ENCODE measurements around the gene CD68. TPM values are rescaled to one million over a fixed set of nuclear protein-coding genes. Genes with fewer than 3 reads are reported as not detected.

The CD68 gene
- total and polyA plus RNA-seq, 9 donors = 15.7 to 56.6 (median 36.9) TPM

- Histone ChIP-seq H3K4me1 (ENCODE audit: control insufficient read depth, insufficient read depth, low read length) (peaks cover 19% of the 10 kb centered on the region), H3K4me3 (ENCODE audit: low read length) (peak overlapping the region; percentile 72), H3K27me3 (ENCODE audit: control insufficient read depth, insufficient read depth, low read length) (no peaks in the 10 kb centered on the region), H3K27ac (ENCODE audit: low read length) (peak overlapping the region; percentile 79), H3K9me3 (replicated peaks; ENCODE audit: control insufficient read depth, low read depth, low read length) (no peaks in the 10 kb centered on the region), H3K36me3 (ENCODE audit: control insufficient read depth, insufficient read depth, low read length) (peaks cover 6% of the 10 kb centered on the region)
- 38% methylated on average over 20 of the region's 20 CpGs for WGBS (ENCODE audit: insufficient coverage)
- no peak for DNase-seq
Measured at GRCh38 chr17:7549401-7550055, 29.9 kb upstream of the CD68 start.

GRCh38 chr17:7550344-7550743 is 29.1 kb upstream of the CD68 start:
- H3K9me3 ChIP-seq (replicated peaks; ENCODE audit: control insufficient read depth, low read depth, low read length) = no peaks in the 10 kb centered on the region
- H3K4me3 ChIP-seq (ENCODE audit: low read length) = no peak overlapping the region
- H3K36me3 ChIP-seq (ENCODE audit: control insufficient read depth, insufficient read depth, low read length) = peaks cover 6% of the 10 kb centered on the region
- H3K27me3 ChIP-seq (ENCODE audit: control insufficient read depth, insufficient read depth, low read length) = no peaks in the 10 kb centered on the region
- H3K27ac ChIP-seq (ENCODE audit: low read length) = peak overlapping the region; percentile 29
- H3K4me1 ChIP-seq (ENCODE audit: control insufficient read depth, insufficient read depth, low read length) = peaks cover 19% of the 10 kb centered on the region
- 65% methylated on average over 4 of the region's 6 CpGs for WGBS (ENCODE audit: insufficient coverage)
- no peak for DNase-seq

- no peak overlapping the region for H3K27ac ChIP-seq (ENCODE audit: low read length)
- WGBS (ENCODE audit: insufficient coverage) = 75% methylated on average over 1 of the region's 4 CpGs
- H3K36me3 ChIP-seq (ENCODE audit: control insufficient read depth, insufficient read depth, low read length) = peaks cover 6% of the 10 kb centered on the region
- H3K9me3 ChIP-seq (replicated peaks; ENCODE audit: control insufficient read depth, low read depth, low read length) = no peaks in the 10 kb centered on the region
- peaks cover 19% of the 10 kb centered on the region for H3K4me1 ChIP-seq (ENCODE audit: control insufficient read depth, insufficient read depth, low read length)
- no peak overlapping the region for H3K4me3 ChIP-seq (ENCODE audit: low read length)
- DNase-seq = no peak
- H3K27me3 ChIP-seq (ENCODE audit: control insufficient read depth, insufficient read depth, low read length) = no peaks in the 10 kb centered on the region
Measured at GRCh38 chr17:7551396-7551795, 28.0 kb upstream of the CD68 start.

- H3K27ac ChIP-seq (ENCODE audit: low read length) = peak overlapping the region; percentile 35
- peaks cover 27% of the 10 kb centered on the region for H3K4me1 ChIP-seq (ENCODE audit: control insufficient read depth, insufficient read depth, low read length)
- 78% methylated on average over 6 of the region's 6 CpGs for WGBS (ENCODE audit: insufficient coverage)
- no peaks in the 10 kb centered on the region for H3K9me3 ChIP-seq (replicated peaks; ENCODE audit: control insufficient read depth, low read depth, low read length)
- peaks cover 6% of the 10 kb centered on the region for H3K36me3 ChIP-seq (ENCODE audit: control insufficient read depth, insufficient read depth, low read length)
- H3K4me3 ChIP-seq (ENCODE audit: low read length) = no peak overlapping the region
- no peaks in the 10 kb centered on the region for H3K27me3 ChIP-seq (ENCODE audit: control insufficient read depth, insufficient read depth, low read length)
- DNase-seq = peak; percentile 74
Measured at GRCh38 chr17:7552621-7553051, 26.8 kb upstream of the CD68 start.

- H3K36me3 ChIP-seq (ENCODE audit: control insufficient read depth, insufficient read depth, low read length) = peaks cover 6% of the 10 kb centered on the region
- no peak for DNase-seq
- no peaks in the 10 kb centered on the region for H3K9me3 ChIP-seq (replicated peaks; ENCODE audit: control insufficient read depth, low read depth, low read length)
- H3K27me3 ChIP-seq (ENCODE audit: control insufficient read depth, insufficient read depth, low read length) = no peaks in the 10 kb centered on the region
- H3K27ac ChIP-seq (ENCODE audit: low read length) = peak overlapping the region; percentile 7
- WGBS (ENCODE audit: insufficient coverage) = no CpG with 5 or more reads among the region's 1 CpG
- no peak overlapping the region for H3K4me3 ChIP-seq (ENCODE audit: low read length)
- peaks cover 32% of the 10 kb centered on the region for H3K4me1 ChIP-seq (ENCODE audit: control insufficient read depth, insufficient read depth, low read length)
Measured at GRCh38 chr17:7553356-7553755, 26.1 kb upstream of the CD68 start.

- Histone ChIP-seq H3K9me3 (replicated peaks; ENCODE audit: control insufficient read depth, low read depth, low read length) (no peaks in the 10 kb centered on the region), H3K4me1 (ENCODE audit: control insufficient read depth, insufficient read depth, low read length) (peaks cover 38% of the 10 kb centered on the region), H3K27me3 (ENCODE audit: control insufficient read depth, insufficient read depth, low read length) (no peaks in the 10 kb centered on the region), H3K27ac (ENCODE audit: low read length) (peak overlapping the region; percentile 20), H3K4me3 (ENCODE audit: low read length) (no peak overlapping the region), H3K36me3 (ENCODE audit: control insufficient read depth, insufficient read depth, low read length) (peaks cover 6% of the 10 kb centered on the region)
- 22% methylated on average over 10 of the region's 10 CpGs for WGBS (ENCODE audit: insufficient coverage)
- no peak for DNase-seq
Measured at GRCh38 chr17:7555320-7555948, 24.0 kb upstream of the CD68 start.

GRCh38 chr17:7556627-7557026 is 22.8 kb upstream of the CD68 start:
- H3K27ac ChIP-seq (ENCODE audit: low read length) = no peak overlapping the region

GRCh38 chr17:7557147-7557764 is 22.2 kb upstream of the CD68 start:
- H3K4me3 ChIP-seq (ENCODE audit: low read length) = no peak overlapping the region
- no peaks in the 10 kb centered on the region for H3K9me3 ChIP-seq (replicated peaks; ENCODE audit: control insufficient read depth, low read depth, low read length)
- peak overlapping the region; percentile 98 for H3K27ac ChIP-seq (ENCODE audit: low read length)
- H3K4me1 ChIP-seq (ENCODE audit: control insufficient read depth, insufficient read depth, low read length) = peaks cover 40% of the 10 kb centered on the region
- WGBS (ENCODE audit: insufficient coverage) = 43% methylated on average over 17 of the region's 19 CpGs
- no peak for DNase-seq
- H3K27me3 ChIP-seq (ENCODE audit: control insufficient read depth, insufficient read depth, low read length) = no peaks in the 10 kb centered on the region
- H3K36me3 ChIP-seq (ENCODE audit: control insufficient read depth, insufficient read depth, low read length) = no peaks in the 10 kb centered on the region

More at GRCh38 chr17:7556627-7557026, 22.8 kb upstream of the CD68 start:
- DNase-seq = no peak
- H3K9me3 ChIP-seq (replicated peaks; ENCODE audit: control insufficient read depth, low read depth, low read length) = no peaks in the 10 kb centered on the region
- no peak overlapping the region for H3K4me3 ChIP-seq (ENCODE audit: low read length)
- no peaks in the 10 kb centered on the region for H3K36me3 ChIP-seq (ENCODE audit: control insufficient read depth, insufficient read depth, low read length)
- peaks cover 40% of the 10 kb centered on the region for H3K4me1 ChIP-seq (ENCODE audit: control insufficient read depth, insufficient read depth, low read length)
- no peaks in the 10 kb centered on the region for H3K27me3 ChIP-seq (ENCODE audit: control insufficient read depth, insufficient read depth, low read length)
- 89% methylated on average over 11 of the region's 12 CpGs for WGBS (ENCODE audit: insufficient coverage)

GRCh38 chr17:7557775-7558543 is 21.5 kb upstream of the CD68 start:
- DNase-seq = peak; percentile 97
- Histone ChIP-seq H3K27me3 (ENCODE audit: control insufficient read depth, insufficient read depth, low read length) (no peaks in the 10 kb centered on the region), H3K4me3 (ENCODE audit: low read length) (peak overlapping the region; percentile 22), H3K4me1 (ENCODE audit: control insufficient read depth, insufficient read depth, low read length) (peaks cover 46% of the 10 kb centered on the region), H3K9me3 (replicated peaks; ENCODE audit: control insufficient read depth, low read depth, low read length) (no peaks in the 10 kb centered on the region), H3K36me3 (ENCODE audit: control insufficient read depth, insufficient read depth, low read length) (peaks cover 4% of the 10 kb centered on the region), H3K27ac (ENCODE audit: low read length) (peak overlapping the region; percentile 98)
- WGBS (ENCODE audit: insufficient coverage) = 2% methylated on average over 19 of the region's 21 CpGs

Data from muscle of leg (tissue), 11 donors.